Psoas muscle (tissue), 8 donors: ENCODE measurements around the gene ZNF571. TPM values are rescaled to one million over a fixed set of nuclear protein-coding genes. Genes with fewer than 3 reads are reported as not detected.

Experiments
- ATAC-seq, 4 donors: fragments of 200-7000 bp; cut with Tn5 transposase; one replicate each; pipeline ENCODE4 v1.9.1; 2020; ENCODE audit warnings: moderate library complexity in 3 of 4, mild to moderate bottlenecking in 2 of 4
- DNase-seq, 2 donors: peaks; one replicate each; pipeline ENCODE4 v3.0.0-alpha.2; 2020
- H3K27ac ChIP-seq: fragments of 200-600 bp; one replicate; pipeline ENCODE4 v1.8.0; 2022
- H3K27me3 ChIP-seq, 3 donors: fragments of 200-600 bp in 1 of 3; one replicate each; pipeline versions ENCODE4 v1.6.1 to v1.8.0; 2013 to 2022; ENCODE audit warnings: low read length in 2 of 3, mild to moderate bottlenecking in 2 of 3, moderate library complexity in 1 of 3; ENCODE audit not compliant: insufficient read depth in 3 of 3
- H3K36me3 ChIP-seq, 2 donors: fragments of 200-600 bp in 1 of 2; one replicate each; pipeline versions ENCODE4 v1.6.1 to v1.8.0; 2013 to 2022; ENCODE audit warnings: low read depth in 1 of 2, mild to moderate bottlenecking in 1 of 2, moderate library complexity in 1 of 2; ENCODE audit not compliant: insufficient read depth in 1 of 2
- H3K4me1 ChIP-seq: fragments of 200-600 bp; one replicate; pipeline ENCODE4 v1.8.0; 2022
- H3K4me3 ChIP-seq: fragments of 200-600 bp; one replicate; pipeline ENCODE4 v1.8.0; 2022; ENCODE audit warnings: mild to moderate bottlenecking
- H3K9me3 ChIP-seq: fragments of 200-600 bp; one replicate; pipeline ENCODE4 v1.8.0; 2022
- CTCF ChIP-seq: fragments of 200-600 bp; IDR thresholded peaks from one replicate; pipeline ENCODE4 v1.8.0; 2022; ENCODE audit warnings: antibody characterized with exemption
- WGBS, 3 donors: extraction: QIAGEN DNeasy Blood & Tissue Kit; methylation state at CpG; one replicate each; pipeline versions ENCODE4 v1.1.6 to v1.1.7; 2013; 5-methylcytosine and 5-hydroxymethylcytosine counted together
- intact Hi-C, 2 donors: fragments of 100-400 bp; cut with DNase I; formaldehyde crosslinking; loops; one replicate each; pipeline versions ENCODE4 v1.11.0 to v1.14.2; 2022
- polyA plus RNA-seq, 3 donors: library from polyadenylated mRNA; stranded (reverse); fragments of 200-250 nt; gene quantifications; one replicate each; pipeline ENCODE4 v1.2.3, GENCODE V29; 2013
- total RNA-seq, 4 donors: library from RNA; stranded (reverse); fragmentation: NEBNext Ultra II Directional in 2 of 4; extraction: Animal tissue kit (Norgen Biotek cat#: 25700) in 2 of 4; gene quantifications; one replicate each; pipeline versions ENCODE4 v1.2.1 to v1.2.4, GENCODE V29; 2021 to 2023
- donor health status: healthy with polysubstance abuse.
- donor health status: DM: no; HTN: no; CAD: no; lungs with moderate emphysema.
- donor health status: Bipolar disorder and iron deficiency.
- donor health status: healthy.
- donor health status: DM: yes; HTN: yes; CAD: no.
- donor health status: DM: no; HTN: no; CAD: no.
- donor health status: DM: no; HTN: no; CAD: no.
- donor health status: DM: yes; HTN: yes; CAD: no.

The ZNF571 gene
- total and polyA plus RNA-seq, 7 donors = 0.96 to 3.7 (median 1.5) TPM

DNA sequence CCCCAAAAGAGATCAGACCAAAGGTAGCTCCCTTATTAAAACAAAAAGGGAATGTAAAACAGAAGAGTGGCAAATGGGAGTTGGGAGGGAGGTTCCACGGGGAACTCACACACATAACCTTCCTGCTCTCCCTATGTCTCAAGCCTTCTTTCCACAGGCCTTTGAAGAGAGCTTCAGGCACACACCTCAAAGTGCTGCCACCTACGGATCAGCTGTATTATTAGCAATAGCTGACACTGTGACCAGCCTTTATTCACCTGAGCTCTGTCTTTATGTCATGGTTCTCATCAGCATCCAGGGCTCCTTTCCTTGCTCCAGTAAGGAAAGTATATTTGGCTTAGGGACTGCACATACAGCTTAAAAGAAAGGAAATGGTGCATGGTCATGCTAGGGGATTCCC, 11.3 kb downstream of the ZNF571 start:
- no peaks in the 10 kb centered on the region for H3K4me1 ChIP-seq
- H3K9me3 ChIP-seq = peaks cover 81% of the 10 kb centered on the region
- WGBS, 3 donors = 60 to 65% (median 61%) methylated on average over 2 of the region's 2 CpGs
- H3K36me3 ChIP-seq = peaks cover 26 to 78% of the 10 kb centered on the region in 2 donors
- ATAC-seq = no peak
- no peak overlapping the region for H3K4me3 ChIP-seq
- intact Hi-C loops = no loop called here
- no peak overlapping the region for H3K27ac ChIP-seq
- DNase-seq = no peak
- H3K27me3 ChIP-seq = no peaks in the 10 kb centered on the region
- TF ChIP-seq CTCF = no peak

DNA sequence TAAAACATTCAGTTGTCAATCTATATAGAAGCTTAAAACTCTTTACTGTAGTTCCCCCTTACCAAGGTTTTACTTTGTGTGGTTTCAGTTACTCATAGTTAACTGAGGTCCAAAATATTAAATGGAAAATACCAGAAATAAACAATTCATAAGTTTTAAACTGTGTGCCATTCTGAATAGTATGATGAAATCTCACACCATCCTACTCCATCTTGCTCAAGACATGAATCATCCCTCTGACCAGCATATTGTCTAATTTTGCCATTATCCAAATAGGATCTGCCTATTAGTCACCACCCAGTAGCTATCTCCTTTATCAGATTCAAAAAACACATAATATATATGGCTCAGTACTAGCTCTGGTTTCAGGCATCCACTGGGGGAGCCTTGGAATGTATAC, 22.4 kb downstream of the ZNF571 start:
- H3K27ac ChIP-seq = no peak overlapping the region
- H3K4me1 ChIP-seq = no peaks in the 10 kb centered on the region
- intact Hi-C loops = no loop called here
- no peak for DNase-seq
- H3K4me3 ChIP-seq = no peak overlapping the region
- H3K27me3 ChIP-seq = no peaks in the 10 kb centered on the region
- ATAC-seq = no peak
- TF ChIP-seq CTCF = no peak
- H3K36me3 ChIP-seq = peaks cover 0 to 13% of the 10 kb centered on the region in 2 donors
- peaks cover under 1% of the 10 kb centered on the region for H3K9me3 ChIP-seq

DNA sequence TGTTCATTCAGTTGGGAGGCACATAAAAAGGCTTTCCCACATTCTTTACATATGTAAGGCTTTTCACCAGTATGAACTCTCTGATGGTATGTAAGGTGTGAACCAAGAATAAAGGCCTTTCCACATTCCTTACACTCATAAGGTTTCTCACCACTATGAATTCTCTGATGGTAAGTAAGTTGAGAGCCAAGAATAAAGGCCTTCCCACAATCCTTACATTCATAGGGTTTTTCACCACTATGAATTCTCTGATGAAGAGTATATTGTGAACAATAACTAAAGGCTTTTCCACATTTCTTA, 29.3 kb downstream of the ZNF571 start:
- Histone ChIP-seq H3K9me3 (no peaks in the 10 kb centered on the region), H3K36me3 (peaks cover 14 to 26% of the 10 kb centered on the region in 2 donors), H3K4me1 (no peaks in the 10 kb centered on the region), H3K27ac (no peak overlapping the region), H3K27me3 (no peaks in the 10 kb centered on the region), H3K4me3 (no peak overlapping the region)
- DNase-seq = no peak
- no peak for ATAC-seq
- TF ChIP-seq CTCF = no peak
- intact Hi-C loops = no loop called here

DNA sequence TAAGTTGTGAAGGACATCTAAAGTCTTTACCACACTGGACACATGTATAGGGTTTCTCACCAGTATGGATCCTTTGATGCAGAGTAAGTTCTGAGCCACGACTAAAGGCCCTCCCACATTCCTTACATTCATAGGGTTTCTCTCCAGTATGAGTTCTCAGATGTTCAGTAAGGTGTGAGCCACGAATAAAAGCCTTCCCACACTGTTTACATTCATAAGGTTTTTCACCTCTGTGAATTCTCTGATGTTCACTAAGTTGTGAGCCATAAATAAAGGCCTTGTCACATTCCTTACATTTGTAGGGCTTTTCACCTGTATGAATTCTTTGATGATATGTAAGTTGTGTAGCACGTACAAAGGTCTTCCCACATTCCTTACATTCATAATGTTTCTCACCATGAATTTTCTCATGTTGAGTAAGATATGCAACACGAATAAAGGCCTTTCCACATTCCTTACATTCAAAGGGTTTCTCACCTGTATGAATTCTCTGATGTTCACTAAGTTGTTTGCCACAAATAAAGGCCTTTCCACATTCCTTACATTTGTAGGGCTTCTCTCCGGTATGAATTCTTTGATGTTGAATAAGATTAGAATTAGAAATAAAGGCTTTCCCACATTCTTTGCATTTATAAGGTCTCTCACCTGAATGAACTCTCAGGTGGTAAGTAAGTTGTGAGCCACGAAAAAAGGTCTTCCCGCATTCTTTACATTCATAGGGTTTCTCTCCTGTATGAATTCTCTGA, 29.8 kb downstream of the ZNF571 start:
- no peaks in the 10 kb centered on the region for H3K4me1 ChIP-seq
- no peaks in the 10 kb centered on the region for H3K9me3 ChIP-seq
- DNase-seq (no peak), ATAC-seq (no peak)
- H3K4me3 ChIP-seq = no peak overlapping the region
- no peaks in the 10 kb centered on the region for H3K27me3 ChIP-seq
- 96 to 97% (median 96%) methylated on average over 7 of the region's 7 CpGs for WGBS, 3 donors
- no peak for TF ChIP-seq CTCF
- H3K27ac ChIP-seq = no peak overlapping the region
- intact Hi-C loops = no loop called here
- peaks cover 14 to 26% of the 10 kb centered on the region in 2 donors for H3K36me3 ChIP-seq

DNA sequence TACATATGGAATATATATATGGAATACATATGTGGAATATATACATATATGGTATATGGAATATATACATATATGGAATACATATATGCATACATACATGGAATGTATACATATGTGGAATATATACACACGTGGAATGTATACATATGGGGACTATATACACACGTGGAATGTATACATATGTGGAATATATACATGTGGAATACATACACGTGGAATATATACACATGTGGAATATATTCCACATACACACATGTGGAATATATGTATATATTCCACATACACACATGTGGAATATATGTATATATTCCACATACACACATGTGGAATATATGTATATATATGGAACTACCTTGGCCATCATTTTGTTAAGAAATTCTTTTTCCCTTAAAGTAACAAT, 31.1 kb downstream of the ZNF571 start:
- intact Hi-C loops = no loop called here
- H3K27me3 ChIP-seq = no peaks in the 10 kb centered on the region
- no peak for TF ChIP-seq CTCF
- no peak for DNase-seq
- no peak overlapping the region for H3K4me3 ChIP-seq
- H3K9me3 ChIP-seq = peaks cover 9% of the 10 kb centered on the region
- no peak for ATAC-seq
- H3K27ac ChIP-seq = no peak overlapping the region
- peaks cover 14 to 26% of the 10 kb centered on the region in 2 donors for H3K36me3 ChIP-seq
- H3K4me1 ChIP-seq = no peaks in the 10 kb centered on the region
- 92 to 96% (median 93%) methylated on average over 3 of the region's 3 CpGs for WGBS, 3 donors
